Endothelial cell of umbilical vein (primary cell): ENCODE data around the gene DCC. TPM values are rescaled to one million over a fixed set of nuclear protein-coding genes. Genes with fewer than 3 reads are reported as not detected.

Experiments
- BruUV-seq: library from RNA; stranded (reverse); fragments of 400-500 nt; replicated peaks from 2 replicates; lab custom pipeline; 2021; lab: Mats Ljungman, UMichigan
- CTCF ChIA-PET: fragments of 300-600, 350-600 bp; sonication (Branson Sonifier 250); formaldehyde crosslinking; loops from one replicate; lab custom pipeline; 2021; ENCODE audit warnings: antibody characterized with exemption, inconsistent platforms; lab: Charles Lee
- POLR2A ChIA-PET: fragments of 300-600, 350-600 bp; sonication (Branson Sonifier 250); formaldehyde crosslinking; loops from one replicate; lab custom pipeline; 2021; ENCODE audit warnings: antibody characterized with exemption, inconsistent platforms; lab: Charles Lee
- DNase-seq: peaks from one replicate; pipeline ENCODE4 v3.0.0-alpha.2; 2011; ENCODE audit warnings: low read depth, low spot score
- FAIRE-seq: peaks from 2 replicates; lab custom pipeline; 2011; peaks lifted over from hg19 to GRCh38; lab: Jason Lieb, UNC
- H2AFZ ChIP-seq: 2 replicates; pipeline ENCODE4 v1.6.0; 2012; ENCODE audit warnings: low read depth, low read length, control low read depth, inconsistent platforms
- H3K27ac ChIP-seq: 2 replicates; pipeline ENCODE4 v1.5.1; 2011; ENCODE audit warnings: low read depth, mild to moderate bottlenecking, control low read depth, low read length, moderate library complexity; ENCODE audit not compliant: insufficient read depth
- H3K27me3 ChIP-seq, 2 experiments: 2 replicates each; pipeline versions ENCODE4 v1.6.0 to v1.6.1; 2011; ENCODE audit warnings: low read length in 2 of 2, mixed read lengths in 1 of 2; ENCODE audit not compliant: control insufficient read depth in 2 of 2, insufficient read depth in 2 of 2
- H3K36me3 ChIP-seq, 2 experiments: 2 replicates in 1 of 2; 3 replicates in 1 of 2; pipeline ENCODE4 v1.5.1; 2011; ENCODE audit warnings: low read length in 2 of 2, mild to moderate bottlenecking in 1 of 2, moderate library complexity in 1 of 2; ENCODE audit not compliant: control insufficient read depth in 2 of 2, insufficient read depth in 2 of 2; ENCODE audit errors: extremely low read depth in 1 of 2
- H3K4me1 ChIP-seq: 3 replicates; pipeline ENCODE4 v1.5.1; 2011; ENCODE audit warnings: mild to moderate bottlenecking, low read length; ENCODE audit not compliant: control insufficient read depth, insufficient read depth; ENCODE audit errors: extremely low read depth
- H3K4me2 ChIP-seq: 2 replicates; pipeline ENCODE4 v1.6.1; 2011; ENCODE audit warnings: low read length, control low read depth, mixed read lengths; ENCODE audit not compliant: insufficient read depth
- H3K4me3 ChIP-seq, 3 experiments: fragments of 200-600 bp in 1 of 3; sonication (generic), shearing (Covaris generic) in 1 of 3; replicated peaks in 1 of 3; 2 replicates each; pipeline ENCODE4 v1.5.1; 2011 to 2016; ENCODE audit warnings: control low read depth in 3 of 3, low read length in 3 of 3, mild to moderate bottlenecking in 2 of 3, inconsistent platforms in 1 of 3, low read depth in 1 of 3, moderate library complexity in 1 of 3; ENCODE audit not compliant: insufficient read depth in 1 of 3
- H3K79me2 ChIP-seq: 2 replicates; pipeline ENCODE4 v1.6.0; 2012; ENCODE audit warnings: low read length, inconsistent platforms; ENCODE audit not compliant: control insufficient read depth, insufficient read depth
- H3K9ac ChIP-seq: replicated peaks from 2 replicates; pipeline ENCODE3; 2011; ENCODE audit warnings: low read length, control low read depth; ENCODE audit not compliant: insufficient read depth; ENCODE audit errors: extremely low read depth
- H3K9me1 ChIP-seq: replicated peaks from 3 replicates; pipeline ENCODE4 v1.6.0; 2011; ENCODE audit warnings: mild to moderate bottlenecking, low read length; ENCODE audit not compliant: control insufficient read depth, insufficient read depth; ENCODE audit errors: extremely low read depth
- H3K9me3 ChIP-seq: replicated peaks from 2 replicates; pipeline ENCODE4 v1.5.1; 2012; ENCODE audit warnings: low read length, inconsistent platforms; ENCODE audit not compliant: control insufficient read depth, insufficient read depth
- H4K20me1 ChIP-seq: replicated peaks from 2 replicates; pipeline ENCODE3; 2011; ENCODE audit warnings: mild to moderate bottlenecking, low read length; ENCODE audit not compliant: control insufficient read depth, insufficient read depth; ENCODE audit errors: extremely low read depth
- EZH2 ChIP-seq: IDR thresholded peaks from 2 replicates; pipeline ENCODE4 v1.6.1; 2012; ENCODE audit warnings: borderline replicate concordance, low read depth, mild to moderate bottlenecking, moderate library complexity, low read length, inconsistent platforms; ENCODE audit not compliant: severe bottlenecking
- FOS ChIP-seq: IDR thresholded peaks from 2 replicates; pipeline ENCODE4 v1.6.1; 2011; ENCODE audit warnings: mild to moderate bottlenecking, low read length, moderate library complexity, borderline replicate concordance; ENCODE audit not compliant: insufficient read depth
- GATA2 ChIP-seq: IDR thresholded peaks from 2 replicates; pipeline ENCODE4 v1.7.0; 2011; ENCODE audit warnings: low read depth, mild to moderate bottlenecking, moderate library complexity, mixed read lengths, low read length; ENCODE audit not compliant: insufficient read length, insufficient read depth
- JUN ChIP-seq: IDR thresholded peaks from 2 replicates; pipeline ENCODE4 v1.6.1; 2011; ENCODE audit warnings: borderline replicate concordance, low read depth; ENCODE audit not compliant: insufficient read length, insufficient read depth
- MAX ChIP-seq: IDR thresholded peaks from 2 replicates; pipeline ENCODE4 v1.6.1; 2011; ENCODE audit not compliant: insufficient read depth, insufficient read length
- MYC ChIP-seq: IDR thresholded peaks from one replicate; pipeline ENCODE4 v1.6.1; 2011; ENCODE audit warnings: mild to moderate bottlenecking, low read depth, low read length
- POLR2A ChIP-seq: IDR thresholded peaks from 2 replicates; pipeline ENCODE4 v1.6.1; 2012; ENCODE audit warnings: low read depth, mild to moderate bottlenecking, control low read depth, low read length
- POLR2AphosphoS5 ChIP-seq: IDR thresholded peaks from 2 replicates; pipeline ENCODE4 v1.6.1; 2012; ENCODE audit warnings: low read depth, mild to moderate bottlenecking, control low read depth, low read length, moderate library complexity; ENCODE audit not compliant: insufficient read depth
- dilution Hi-C: fragments of 300-500 bp; cut with MboI; formaldehyde crosslinking; loops from one replicate; pipeline ENCODE4 v1.15.0; 2019; ENCODE audit warnings: low sequenced_read_pairs; ENCODE audit not compliant: extremely low pct_ligation_motif_present
- intact Hi-C: fragments of 100-400 bp; cut with micrococcal nuclease; formaldehyde crosslinking; loops from one replicate; pipeline ENCODE4 v1.10.0; 2022
- polyA plus RNA-seq, 4 experiments: library from polyadenylated mRNA; depleted of rRNA in 3 of 4; stranded (reverse) in 3 of 4; unstranded in 1 of 4; fragments of >200 nt; gene quantifications; 2 replicates each; pipeline versions ENCODE4 v1.2.1 to v1.2.3, GENCODE V29; 2011 to 2012; ENCODE audit warnings: missing spikeins in 1 of 4
- total RNA-seq: library from RNA; stranded (reverse); gene quantifications from 2 replicates; pipeline ENCODE4 v1.2.3, GENCODE V29; 2021
- TF ChIP-seq, protein P1 (sequence below), 2 donors: IDR thresholded peaks; 1 replicate in 1 of 2; 2 replicates in 1 of 2; pipeline ENCODE4 v1.5.1; 2011; ENCODE audit warnings: low read length in 2 of 2, mild to moderate bottlenecking in 2 of 2, moderate library complexity in 2 of 2, control low read depth in 1 of 2, inconsistent platforms in 1 of 2, low read depth in 1 of 2; ENCODE audit not compliant: insufficient read depth in 1 of 2; ENCODE audit errors: extremely low read depth in 1 of 2

The DCC gene
- total and polyA plus RNA-seq, 2 donors (not counting 3 experiments of a cell fraction or from before 2014, with no cell fraction given): not detected

DNA sequence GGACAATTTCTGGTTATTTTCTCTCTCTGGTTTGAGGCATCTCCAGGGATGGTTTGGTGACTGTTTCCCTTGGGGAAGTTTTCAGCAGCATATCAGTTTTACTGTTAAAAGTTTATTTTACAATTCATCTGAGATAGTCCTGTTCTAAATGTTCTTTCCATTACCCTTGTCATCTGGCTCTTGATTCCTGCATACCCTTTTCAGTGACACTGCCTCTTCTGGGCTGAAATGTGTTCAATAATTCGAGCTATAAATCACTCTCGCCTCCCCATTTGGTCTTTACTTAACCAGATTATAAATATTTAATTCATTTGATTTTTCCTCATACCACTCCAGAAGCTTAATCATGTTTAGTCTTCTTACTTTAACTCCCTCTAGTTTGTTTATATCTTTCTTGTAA lies 9.5 kb downstream of the DCC start:
- POLR2A ChIA-PET: no interaction called here
- FAIRE-seq: no peak
- DNase-seq: no peak
- H3K79me2 ChIP-seq: no peaks in the 10 kb centered on the region
- H3K4me2 ChIP-seq: no peak overlapping the region
- H3K9me3 ChIP-seq: peaks cover 2% of the 10 kb centered on the region
- TF ChIP-seq JUN: no peak
- no peak for TF ChIP-seq MAX
- TF ChIP-seq MYC: no peak
- TF ChIP-seq GATA2: no peak
- TF ChIP-seq FOS: no peak
- TF ChIP-seq POLR2A: no peak
- no peak for TF ChIP-seq EZH2
- TF ChIP-seq POLR2AphosphoS5: no peak
- TF ChIP-seq, protein P1, sequence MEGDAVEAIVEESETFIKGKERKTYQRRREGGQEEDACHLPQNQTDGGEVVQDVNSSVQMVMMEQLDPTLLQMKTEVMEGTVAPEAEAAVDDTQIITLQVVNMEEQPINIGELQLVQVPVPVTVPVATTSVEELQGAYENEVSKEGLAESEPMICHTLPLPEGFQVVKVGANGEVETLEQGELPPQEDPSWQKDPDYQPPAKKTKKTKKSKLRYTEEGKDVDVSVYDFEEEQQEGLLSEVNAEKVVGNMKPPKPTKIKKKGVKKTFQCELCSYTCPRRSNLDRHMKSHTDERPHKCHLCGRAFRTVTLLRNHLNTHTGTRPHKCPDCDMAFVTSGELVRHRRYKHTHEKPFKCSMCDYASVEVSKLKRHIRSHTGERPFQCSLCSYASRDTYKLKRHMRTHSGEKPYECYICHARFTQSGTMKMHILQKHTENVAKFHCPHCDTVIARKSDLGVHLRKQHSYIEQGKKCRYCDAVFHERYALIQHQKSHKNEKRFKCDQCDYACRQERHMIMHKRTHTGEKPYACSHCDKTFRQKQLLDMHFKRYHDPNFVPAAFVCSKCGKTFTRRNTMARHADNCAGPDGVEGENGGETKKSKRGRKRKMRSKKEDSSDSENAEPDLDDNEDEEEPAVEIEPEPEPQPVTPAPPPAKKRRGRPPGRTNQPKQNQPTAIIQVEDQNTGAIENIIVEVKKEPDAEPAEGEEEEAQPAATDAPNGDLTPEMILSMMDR (IDR thresholded peaks at IDR 0.05; ENCODE audit: extremely low read depth in 1 of 2, insufficient read depth in 1 of 2, low read depth in 1 of 2, low read length in 2 of 2): no peak
- no TSS peak for BruUV-seq
- intact Hi-C loops: no loop called here
- dilution Hi-C loops: no loop called here
- no peaks in the 10 kb centered on the region for H3K4me1 ChIP-seq
- H3K36me3 ChIP-seq: no peaks in the 10 kb centered on the region
- no peak overlapping the region for H3K4me3 ChIP-seq
- H3K9ac ChIP-seq: no peak overlapping the region
- no peaks in the 10 kb centered on the region for H3K9me1 ChIP-seq
- no peak overlapping the region for H2AFZ ChIP-seq
- CTCF ChIA-PET: no interaction called here
- H4K20me1 ChIP-seq: no peaks in the 10 kb centered on the region
- H3K27ac ChIP-seq: no peak overlapping the region
- no peaks in the 10 kb centered on the region for H3K27me3 ChIP-seq
